ENCODE results near the gene SPTBN1.

- TF ChIP-seq REST (IDR thresholded peaks at IDR 0.05) (no peak), CTCF (IDR thresholded peaks at IDR 0.05) (no peak), PBX3 (IDR thresholded peaks at IDR 0.05) (no peak), MAX (IDR thresholded peaks at IDR 0.05) (no peak), SREBF2 (IDR thresholded peaks at IDR 0.05) (no peak), HMGXB4 (CRISPR knock-in tag; IDR thresholded peaks at IDR 0.05; ENCODE audit: borderline replicate concordance) (no peak), CHD2 (IDR thresholded peaks at IDR 0.05; ENCODE audit: low read length, partially characterized antibody) (no peak), RAD21 (conservative IDR thresholded peaks at IDR 0.05 in 1 of 2, IDR thresholded peaks at IDR 0.05 in 1 of 2) (no peak)
Measured at GRCh38 chr2:54411801-54412354, 44.2 kb upstream of the SPTBN1 start.
